CD4-positive, alpha-beta T cell (primary cell): ENCODE data around the gene ADSS1. TPM values are rescaled to one million over a fixed set of nuclear protein-coding genes. Genes with fewer than 3 reads are reported as not detected.
A peak's percentile ranks its signal among the peaks of the same experiment; 100 is the strongest.

Experiments
- ATAC-seq: fragments of 200-7000 bp; cut with Tn5 transposase; one replicate; pipeline ENCODE4 v1.10.0; 2022; ENCODE audit warnings: mild to moderate bottlenecking; ENCODE audit not compliant: poor library complexity
- CTCF ChIA-PET: fragments of 350-600 bp; sonication (Branson Sonifier 250); formaldehyde crosslinking; loops from one replicate; lab custom pipeline; 2021; ENCODE audit warnings: antibody characterized with exemption, inconsistent platforms; lab: Charles Lee
- POLR2A ChIA-PET: fragments of 350-600 bp; sonication (Branson Sonifier 250); formaldehyde crosslinking; loops from one replicate; lab custom pipeline; 2021; ENCODE audit warnings: antibody characterized with exemption, inconsistent platforms; lab: Charles Lee
- DNase-seq, 14 experiments: peaks; one replicate each; pipeline ENCODE4 v3.0.0-alpha.2; 2013 to 2020; ENCODE audit warnings: mixed read lengths in 2 of 14
- H3K27ac ChIP-seq, 2 donors: one replicate each; pipeline versions ENCODE4 v1.5.1 to v1.7.0; 2013; ENCODE audit warnings: low read length in 2 of 2, low read depth in 1 of 2, mild to moderate bottlenecking in 1 of 2
- H3K27me3 ChIP-seq, 2 experiments: 1 replicate in 1 of 2; 2 replicates in 1 of 2; pipeline versions ENCODE4 v1.6.1 to v1.7.0; 2013; ENCODE audit warnings: low read length in 2 of 2, control low read depth in 1 of 2, mild to moderate bottlenecking in 1 of 2, moderate library complexity in 1 of 2; ENCODE audit not compliant: insufficient read depth in 2 of 2, control insufficient read depth in 1 of 2
- H3K36me3 ChIP-seq: one replicate; pipeline ENCODE4 v1.6.1; 2013; ENCODE audit warnings: low read length, control low read depth; ENCODE audit not compliant: insufficient read depth
- H3K4me1 ChIP-seq: one replicate; pipeline ENCODE4 v1.6.1; 2013; ENCODE audit warnings: low read length, control low read depth; ENCODE audit not compliant: insufficient read depth
- H3K4me3 ChIP-seq: one replicate; pipeline ENCODE4 v1.5.1; 2013; ENCODE audit warnings: mild to moderate bottlenecking, low read length, moderate library complexity
- H3K9me3 ChIP-seq, 2 experiments: 1 replicate in 1 of 2; 2 replicates in 1 of 2; pipeline versions ENCODE4 v1.6.1 to v1.7.0; 2013; ENCODE audit warnings: low read length in 2 of 2, mild to moderate bottlenecking in 2 of 2, control low read depth in 1 of 2, moderate library complexity in 1 of 2; ENCODE audit not compliant: control insufficient read depth in 1 of 2, insufficient read depth in 1 of 2
- H3K27ac Mint-ChIP-seq: one replicate; pipeline ENCODE4 v1.8.0; 2020; ENCODE audit warnings: mixed read lengths
- H3K27me3 Mint-ChIP-seq: one replicate; pipeline ENCODE4 v1.8.0; 2021; ENCODE audit warnings: mixed read lengths
- H3K36me3 Mint-ChIP-seq: one replicate; pipeline ENCODE4 v1.8.0; 2021; ENCODE audit warnings: low read depth, mixed read lengths
- H3K4me1 Mint-ChIP-seq: one replicate; pipeline ENCODE4 v1.8.0; 2021; ENCODE audit warnings: low read depth, mixed read lengths
- H3K4me3 Mint-ChIP-seq: one replicate; pipeline ENCODE4 v1.8.0; 2020; ENCODE audit warnings: mild to moderate bottlenecking, mixed read lengths
- H3K9me3 Mint-ChIP-seq: one replicate; pipeline ENCODE4 v1.8.0; 2020; ENCODE audit warnings: mixed read lengths
- intact Hi-C, 2 experiments: fragments of 100-400 bp; cut with DNase I in 1 of 2; cut with micrococcal nuclease in 1 of 2; formaldehyde crosslinking; loops; one replicate each; pipeline versions ENCODE4 v1.15.1 to v1.9.0; 2023 to 2025; cut with DNase I, micrococcal nuclease
- total RNA-seq, 174 experiments: library from RNA in 2 of 174; stranded (reverse) in 2 of 174; gene quantifications; one replicate each; pipeline ENCODE4 v1.2.3 and lab custom pipeline; 2021 to 2026
- TF ChIP-seq, protein P1 (sequence below): fragments of 200-600 bp; IDR thresholded peaks from one replicate; pipeline ENCODE4 v1.8.0; 2022; ENCODE audit warnings: antibody characterized with exemption, mild to moderate bottlenecking

The ADSS1 gene
- total RNA-seq, 2 experiments from 2014 or later = 2.0 to 2.7 TPM

DNA sequence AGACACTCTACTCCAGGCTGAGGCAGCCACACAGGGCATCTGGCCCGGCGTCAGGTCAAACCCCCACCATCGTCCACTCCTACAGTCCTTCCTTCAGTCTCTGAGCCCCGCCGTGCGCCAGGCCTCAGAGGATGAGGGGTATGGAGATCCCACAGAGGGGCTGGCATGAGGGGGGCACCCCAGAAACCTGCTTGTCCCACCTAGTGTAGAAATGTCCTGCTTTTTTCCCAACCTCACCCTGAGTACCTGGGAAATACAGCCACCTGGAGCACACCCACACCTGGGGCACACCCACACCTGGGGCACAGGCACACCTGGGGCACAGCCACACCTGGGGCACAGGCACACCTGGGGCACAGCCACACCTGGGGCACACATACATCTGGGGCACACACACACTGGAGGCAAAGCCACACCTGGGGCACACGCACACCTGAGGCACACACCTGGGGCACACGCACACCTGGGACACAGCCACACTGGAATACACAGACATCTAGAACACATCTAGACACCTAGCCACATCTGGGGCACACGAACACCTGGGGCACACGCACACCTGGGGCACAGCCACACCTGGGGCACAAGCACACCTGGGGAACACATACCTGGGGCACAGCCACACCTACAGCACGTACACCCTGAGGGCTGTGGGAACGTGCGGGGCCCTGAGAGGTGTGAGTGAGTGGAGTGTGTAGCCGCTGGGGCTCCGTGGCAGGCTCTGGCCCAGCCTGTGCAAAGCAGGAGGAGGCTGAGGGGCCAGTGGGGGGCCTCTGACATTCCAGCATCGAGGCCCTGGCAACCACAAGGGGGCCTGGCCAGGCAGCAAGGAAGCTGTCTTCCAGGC is 53.2 kb downstream of the ADSS1 start:
- Mint-ChIP-seq H3K36me3 (peaks cover 8% of the 10 kb centered on the region), H3K4me1 (no peaks in the 10 kb centered on the region), H3K4me3 (no peak overlapping the region), H3K27me3 (no peaks in the 10 kb centered on the region), H3K27ac (peak overlapping the region; percentile 44), H3K9me3 (no peaks in the 10 kb centered on the region)
- peaks cover 35% of the 10 kb centered on the region for H3K36me3 ChIP-seq
- no peak for ATAC-seq
- DNase-seq = no peak
- H3K4me1 ChIP-seq = peaks cover 4% of the 10 kb centered on the region
- H3K27me3 ChIP-seq = no peaks in the 10 kb centered on the region
- H3K9me3 ChIP-seq = peaks cover 0 to 4% of the 10 kb centered on the region in 2 experiments
- no peak overlapping the region for H3K27ac ChIP-seq
- intact Hi-C loops = no loop called here
- ChIA-PET POLR2A (no interaction called here), CTCF (no interaction called here)
- TF ChIP-seq, protein P1, sequence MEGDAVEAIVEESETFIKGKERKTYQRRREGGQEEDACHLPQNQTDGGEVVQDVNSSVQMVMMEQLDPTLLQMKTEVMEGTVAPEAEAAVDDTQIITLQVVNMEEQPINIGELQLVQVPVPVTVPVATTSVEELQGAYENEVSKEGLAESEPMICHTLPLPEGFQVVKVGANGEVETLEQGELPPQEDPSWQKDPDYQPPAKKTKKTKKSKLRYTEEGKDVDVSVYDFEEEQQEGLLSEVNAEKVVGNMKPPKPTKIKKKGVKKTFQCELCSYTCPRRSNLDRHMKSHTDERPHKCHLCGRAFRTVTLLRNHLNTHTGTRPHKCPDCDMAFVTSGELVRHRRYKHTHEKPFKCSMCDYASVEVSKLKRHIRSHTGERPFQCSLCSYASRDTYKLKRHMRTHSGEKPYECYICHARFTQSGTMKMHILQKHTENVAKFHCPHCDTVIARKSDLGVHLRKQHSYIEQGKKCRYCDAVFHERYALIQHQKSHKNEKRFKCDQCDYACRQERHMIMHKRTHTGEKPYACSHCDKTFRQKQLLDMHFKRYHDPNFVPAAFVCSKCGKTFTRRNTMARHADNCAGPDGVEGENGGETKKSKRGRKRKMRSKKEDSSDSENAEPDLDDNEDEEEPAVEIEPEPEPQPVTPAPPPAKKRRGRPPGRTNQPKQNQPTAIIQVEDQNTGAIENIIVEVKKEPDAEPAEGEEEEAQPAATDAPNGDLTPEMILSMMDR = no peak
- H3K4me3 ChIP-seq = no peak overlapping the region

DNA sequence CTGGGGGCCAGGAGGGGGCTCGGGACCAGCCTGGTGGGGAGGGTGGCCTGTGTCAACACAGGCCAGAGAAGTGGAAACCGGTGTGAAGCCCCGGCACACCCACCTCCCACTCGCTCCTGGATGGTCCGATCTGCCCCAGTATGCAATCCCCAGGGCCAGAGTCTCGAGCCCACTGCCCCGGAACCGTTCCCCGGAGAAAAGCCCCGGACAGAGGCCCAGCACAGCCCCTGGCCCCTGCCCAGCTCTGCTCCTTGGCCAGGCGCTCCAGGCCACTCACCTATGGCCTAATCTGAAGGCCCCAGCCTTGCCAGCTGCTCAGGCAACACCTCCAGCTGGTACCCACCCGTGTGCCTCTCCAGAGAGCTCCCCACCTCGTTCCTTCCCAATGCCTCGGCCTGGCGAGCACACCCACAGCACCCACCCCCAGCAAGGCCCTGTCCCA is 53.8 kb downstream of the ADSS1 start:
- H3K9me3 ChIP-seq = no peaks in the 10 kb centered on the region
- Mint-ChIP-seq H3K27ac (no peak overlapping the region), H3K9me3 (no peaks in the 10 kb centered on the region), H3K36me3 (peaks cover 7% of the 10 kb centered on the region), H3K4me3 (no peak overlapping the region), H3K4me1 (no peaks in the 10 kb centered on the region), H3K27me3 (no peaks in the 10 kb centered on the region)
- H3K4me1 ChIP-seq = peaks cover 5% of the 10 kb centered on the region
- no peak for ATAC-seq
- no peak overlapping the region for H3K4me3 ChIP-seq
- intact Hi-C loops = no loop called here
- TF ChIP-seq, protein P1 = no peak
- POLR2A ChIA-PET = no interaction called here
- CTCF ChIA-PET = no interaction called here
- no peak for DNase-seq
- H3K36me3 ChIP-seq = peaks cover 29% of the 10 kb centered on the region
- H3K27me3 ChIP-seq = no peaks in the 10 kb centered on the region
- no peak overlapping the region for H3K27ac ChIP-seq

DNA sequence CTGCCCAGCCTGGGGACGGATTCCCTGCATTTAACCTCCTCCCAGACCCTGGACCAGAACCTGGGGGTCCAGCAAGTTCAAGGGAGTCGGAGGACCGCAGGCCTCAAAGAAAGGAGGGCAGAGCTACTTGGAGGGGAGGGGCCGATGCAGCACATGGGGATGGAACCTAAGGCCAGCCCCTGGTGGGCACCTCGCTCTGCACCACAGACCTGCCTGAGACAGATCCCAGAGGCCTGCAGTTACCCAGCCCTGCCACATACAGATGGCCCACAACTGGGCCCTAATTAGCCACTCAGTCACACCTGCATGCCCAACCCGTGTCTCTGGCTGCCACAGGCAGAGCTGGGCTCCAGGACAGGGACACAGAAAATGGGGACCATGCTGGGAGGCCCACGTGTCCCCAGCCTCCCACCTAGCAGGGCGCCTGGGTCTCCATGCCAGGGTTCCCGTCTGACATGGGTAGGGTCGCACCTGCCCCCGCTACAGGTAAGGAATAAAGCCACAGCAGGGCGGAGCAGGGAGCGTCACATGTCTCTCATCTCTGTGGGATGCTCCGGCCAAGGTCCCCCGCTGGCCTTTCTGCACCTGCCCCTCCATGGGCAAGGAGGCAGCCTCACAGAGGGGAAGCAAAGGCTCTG is 54.8 kb downstream of the ADSS1 start:
- no peaks in the 10 kb centered on the region for H3K9me3 ChIP-seq
- Mint-ChIP-seq H3K4me1 (no peaks in the 10 kb centered on the region), H3K9me3 (no peaks in the 10 kb centered on the region), H3K27ac (no peak overlapping the region), H3K4me3 (no peak overlapping the region), H3K36me3 (peaks cover 7% of the 10 kb centered on the region), H3K27me3 (no peaks in the 10 kb centered on the region)
- CTCF ChIA-PET = no interaction called here
- no peak overlapping the region for H3K4me3 ChIP-seq
- no peak for DNase-seq
- H3K27me3 ChIP-seq = no peaks in the 10 kb centered on the region
- H3K36me3 ChIP-seq = peaks cover 26% of the 10 kb centered on the region
- intact Hi-C loops = no loop called here
- peaks cover 7% of the 10 kb centered on the region for H3K4me1 ChIP-seq
- POLR2A ChIA-PET = no interaction called here
- H3K27ac ChIP-seq = no peak overlapping the region
- TF ChIP-seq, protein P1 = no peak
- ATAC-seq = no peak
